HK-2 (cell line): ENCODE results near the gene SDR42E2.
"Not testable (repeated sequence)": the region's sequence is repeated elsewhere in the genome, so short reads cannot be mapped to it uniquely, and the experiment has no call there.

Source experiments
- DNase-seq: peaks from one replicate; pipeline ENCODE4 v3.0.0-alpha.2; 2018; ENCODE audit not compliant: unreplicated experiment

Gene SDR42E2

DNA sequence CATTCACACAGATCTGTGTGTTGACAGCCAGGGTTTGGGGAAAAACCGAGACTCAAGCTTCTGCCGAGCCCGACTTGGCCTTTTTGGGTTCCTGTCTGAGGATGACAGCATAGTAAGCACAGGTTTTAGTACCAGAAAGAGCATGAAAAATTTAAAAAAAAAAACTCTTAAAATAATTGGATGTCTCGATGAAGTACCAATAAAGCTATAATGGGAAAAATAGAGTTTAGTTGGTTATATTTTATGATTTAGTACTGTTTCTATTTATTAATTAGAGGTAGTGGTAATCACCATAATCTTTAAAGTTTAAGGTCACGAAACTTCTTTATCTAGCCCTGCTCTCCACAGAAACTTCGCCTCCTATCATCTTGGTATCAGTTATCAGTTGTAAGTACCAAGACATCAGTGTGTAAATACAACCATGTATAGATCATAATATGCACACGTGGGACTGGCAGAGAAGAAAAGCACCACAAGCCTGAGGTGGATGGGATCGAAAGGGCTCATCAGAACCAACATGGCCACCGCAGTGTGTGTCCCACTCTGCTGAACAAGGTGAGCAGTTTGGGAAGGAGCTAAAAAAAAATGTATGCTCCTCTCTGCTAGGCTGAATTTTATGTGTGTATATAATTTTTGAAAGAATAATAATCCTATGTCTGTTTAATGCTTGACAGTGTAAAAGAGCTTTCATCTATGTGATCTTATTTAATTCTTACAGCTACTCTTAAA, 29.4 kb downstream of the SDR42E2 start:
- no peak for DNase-seq

- peak; percentile 65 for DNase-seq
Measured at GRCh38 chr16:22192261-22193062, 30.2 kb downstream of the SDR42E2 start.

GRCh38 chr16:22193063-22193411, 30.7 kb downstream of the SDR42E2 start:
- DNase-seq = no peak

DNA sequence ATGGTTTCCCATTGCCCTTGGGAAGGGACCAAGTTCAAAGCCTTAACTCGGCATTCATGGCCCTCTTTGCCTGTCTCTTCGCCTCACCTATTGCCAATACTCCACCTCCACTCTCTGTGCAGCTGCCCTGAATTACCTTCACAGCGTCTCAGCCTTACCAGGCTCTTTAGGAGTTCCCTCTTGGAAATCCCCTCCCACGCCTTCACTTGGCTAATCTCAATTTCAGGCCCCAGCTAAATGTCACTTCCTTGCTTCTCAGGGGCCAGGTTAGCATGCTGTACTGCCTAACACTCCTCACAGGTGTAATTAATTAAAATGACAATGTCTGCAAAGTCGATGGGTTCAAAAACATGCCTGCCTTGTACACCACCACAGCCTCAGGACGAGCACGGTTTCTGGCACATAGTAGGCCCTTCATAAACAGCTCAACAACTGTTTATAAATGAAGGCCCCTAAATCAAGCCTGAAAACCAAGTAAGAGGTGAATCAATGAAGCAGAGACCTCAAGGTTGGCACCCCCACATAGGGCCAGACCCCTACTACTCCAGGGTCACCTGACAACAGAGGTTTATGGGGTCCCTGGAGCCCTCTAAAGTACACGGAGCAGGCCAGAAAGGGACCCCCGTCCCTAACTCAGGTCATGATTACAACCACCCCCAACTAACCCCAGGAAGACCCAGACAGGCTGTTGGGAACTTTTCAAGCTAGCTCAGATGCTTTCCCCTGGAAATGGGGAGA, 32.6 kb downstream of the SDR42E2 start:
- DNase-seq = no peak

- DNase-seq = no peak
Measured at GRCh38 chr16:22195445-22195694, 33.1 kb downstream of the SDR42E2 start.

- DNase-seq = peak; percentile 93
Measured at GRCh38 chr16:22195695-22196558, 33.6 kb downstream of the SDR42E2 start.

- DNase-seq = not testable (repeated sequence)
Measured at GRCh38 chr16:22196559-22197168, 34.4 kb downstream of the SDR42E2 start.

GRCh38 chr16:22198547-22199293, 36.4 kb downstream of the SDR42E2 start:
- DNase-seq = no peak

- no peak for DNase-seq
Measured at GRCh38 chr16:22202261-22202637, 39.9 kb downstream of the SDR42E2 start.

- DNase-seq = no peak
Measured at GRCh38 chr16:22203091-22203490, 40.8 kb downstream of the SDR42E2 start.

DNA sequence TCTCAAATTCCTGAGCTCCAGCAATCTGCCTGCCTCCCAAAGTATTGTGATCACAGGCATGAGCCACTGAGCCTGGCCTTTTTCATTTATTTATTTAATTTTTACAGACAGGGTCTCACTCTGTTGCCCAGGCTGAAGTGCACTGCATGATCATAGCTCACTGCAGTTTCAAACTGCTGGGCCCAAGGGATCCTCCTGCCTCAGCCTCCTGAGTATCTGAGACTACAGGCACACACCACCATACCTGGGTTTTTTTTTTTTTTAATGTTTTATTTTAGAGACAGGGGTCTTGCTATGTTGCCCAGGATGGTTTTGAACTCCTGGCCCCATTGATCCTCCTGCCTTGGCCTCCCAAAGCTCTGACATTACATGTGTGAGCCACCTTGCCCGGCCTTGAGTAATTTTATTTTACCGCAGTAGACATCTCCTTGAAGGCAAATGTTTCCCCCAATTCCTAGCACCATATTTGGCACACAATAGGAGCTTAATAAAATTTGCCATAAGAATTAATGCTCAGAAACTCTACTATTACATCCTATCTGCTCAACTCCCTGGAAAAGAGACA, 41.9 kb downstream of the SDR42E2 start:
- DNase-seq = no peak

DNA sequence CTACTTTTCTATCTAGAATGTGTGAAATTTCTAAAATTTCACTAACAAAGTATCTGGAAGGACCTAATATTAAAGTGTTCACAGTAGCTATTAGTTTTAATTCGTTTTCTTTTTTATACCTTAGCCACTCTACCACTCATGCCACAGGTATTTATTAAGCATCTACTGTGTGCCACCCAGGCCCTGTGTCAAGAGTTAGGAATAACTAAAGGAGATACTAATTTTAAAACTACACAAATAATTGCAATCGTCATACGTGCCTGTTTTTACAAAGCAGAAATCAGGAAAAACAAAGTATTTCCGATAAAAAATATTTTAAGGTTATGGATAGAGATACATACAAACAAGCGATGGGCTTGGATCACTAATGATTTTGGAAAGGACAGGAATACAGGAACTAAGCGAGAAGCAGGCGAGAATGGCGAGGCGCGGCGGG, 43.3 kb downstream of the SDR42E2 start:
- no peak for DNase-seq

- peak; percentile 90 for DNase-seq
Measured at GRCh38 chr16:22206013-22206841, 43.9 kb downstream of the SDR42E2 start, which contains the start of gene EEF2K. TSS of gene EEF2K (plus strand) at chr16:22206278. CDS start at chr16:22225730, 19,452 bp downstream.

DNA sequence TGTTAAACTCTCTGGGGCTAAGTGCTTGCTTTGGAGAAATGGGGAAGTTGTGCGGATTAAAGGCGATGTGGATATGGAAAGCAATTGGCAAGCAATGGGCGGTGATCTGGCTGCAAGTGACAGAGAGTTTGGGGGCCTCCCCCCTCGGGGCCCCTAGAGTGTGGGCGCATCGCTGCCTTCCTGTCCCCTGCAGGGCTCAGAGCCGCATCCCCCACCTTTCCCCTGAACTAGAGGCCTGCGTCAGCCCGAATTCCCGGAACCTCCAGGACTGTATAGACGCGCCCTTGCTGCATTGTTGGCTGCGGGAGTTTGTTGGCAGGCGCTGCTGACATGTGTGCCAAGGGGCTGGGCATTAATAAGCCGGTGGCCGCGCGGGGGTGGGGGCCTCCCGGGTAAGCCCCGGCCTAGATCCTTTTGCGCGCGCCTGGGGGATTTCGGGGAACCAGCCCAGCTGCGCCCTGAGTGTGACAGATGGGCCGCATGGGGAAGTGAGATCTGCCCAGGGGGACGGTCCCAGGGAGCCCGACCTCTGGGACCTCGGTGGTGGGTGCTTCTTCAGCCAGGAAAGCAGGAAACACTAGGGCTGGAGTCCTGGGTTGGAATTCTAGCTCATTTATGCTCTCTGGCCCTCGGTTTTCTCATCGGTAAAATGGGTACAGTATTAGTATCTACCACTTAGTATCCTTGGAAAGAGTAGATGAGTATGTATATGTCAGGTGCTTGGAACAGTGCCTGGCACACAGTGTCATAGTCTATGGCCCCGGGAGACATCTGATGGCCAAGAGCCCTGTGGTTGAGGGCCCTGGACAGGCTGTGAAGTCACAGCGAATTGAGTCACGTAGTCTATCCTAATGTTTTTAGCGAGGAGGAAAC, 44.8 kb downstream of the SDR42E2 start:
- peak; percentile 37 for DNase-seq

DNA sequence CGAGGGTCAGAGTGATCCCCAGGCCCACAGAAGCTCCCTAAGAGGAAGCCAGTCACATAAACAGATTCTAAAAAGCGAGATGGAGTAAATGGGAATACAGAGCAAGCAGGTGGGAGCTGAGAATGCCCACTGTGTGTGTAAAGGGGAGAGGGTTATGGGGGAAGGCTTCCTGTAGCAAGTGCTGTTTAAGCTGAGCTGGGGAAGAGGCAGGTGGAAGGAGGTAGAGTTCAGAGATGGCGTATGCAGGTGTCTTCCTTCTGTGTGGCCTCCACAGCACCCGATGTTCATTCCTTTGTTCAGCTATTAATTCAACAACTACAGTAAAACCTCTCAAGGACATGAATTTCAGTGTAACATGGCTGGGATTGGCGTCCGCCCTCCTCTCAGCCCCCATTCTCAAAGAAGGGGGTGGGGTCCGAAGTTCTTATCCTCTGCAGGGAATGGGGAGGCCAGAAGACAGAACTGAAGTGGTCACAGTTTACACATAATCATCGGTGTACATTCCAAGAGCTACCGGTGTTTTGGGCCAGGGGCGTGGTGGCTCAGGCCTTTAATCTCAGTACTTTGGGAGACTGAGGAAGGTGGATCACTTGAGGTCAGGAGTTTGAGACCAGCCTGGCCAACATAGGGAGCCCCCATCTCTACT, 45.5 kb downstream of the SDR42E2 start:
- DNase-seq = no peak

- DNase-seq = no peak
Measured at GRCh38 chr16:22210285-22210684, 48.0 kb downstream of the SDR42E2 start.

DNA sequence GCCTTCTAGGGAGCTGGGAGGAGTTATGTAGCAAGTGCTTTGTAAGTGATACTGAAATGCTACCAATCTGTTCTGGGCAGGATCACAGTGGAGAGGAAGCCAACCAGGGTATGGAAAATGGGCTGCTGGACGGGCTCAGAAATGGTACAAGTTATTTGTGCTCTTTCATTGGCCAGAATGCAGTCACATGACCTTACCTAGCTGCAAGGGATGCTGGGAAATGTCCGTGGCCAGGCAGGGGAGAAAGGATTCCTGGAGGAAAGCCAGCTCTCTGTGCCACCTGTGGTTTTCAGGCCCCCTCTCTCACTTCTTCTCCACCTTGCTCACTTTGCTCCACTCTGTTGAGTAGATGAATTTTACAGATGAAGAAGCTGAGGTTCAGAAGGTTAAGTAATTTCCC, 48.5 kb downstream of the SDR42E2 start:
- DNase-seq = no peak

- DNase-seq = no peak
Measured at GRCh38 chr16:22213236-22213635, 50.9 kb downstream of the SDR42E2 start.
